CD4-positive, alpha-beta T cell treated with Interleukin-21 for 1 hour (primary cell): ENCODE data around the gene ANKRD63.

Experiments
- DNase-seq: peaks from one replicate; pipeline ENCODE4 v3.0.0-alpha.2; 2020

Gene ANKRD63

GRCh38 chr15:40276927-40277326 is 5.9 kb downstream of the ANKRD63 start:
- no peak for DNase-seq

DNA sequence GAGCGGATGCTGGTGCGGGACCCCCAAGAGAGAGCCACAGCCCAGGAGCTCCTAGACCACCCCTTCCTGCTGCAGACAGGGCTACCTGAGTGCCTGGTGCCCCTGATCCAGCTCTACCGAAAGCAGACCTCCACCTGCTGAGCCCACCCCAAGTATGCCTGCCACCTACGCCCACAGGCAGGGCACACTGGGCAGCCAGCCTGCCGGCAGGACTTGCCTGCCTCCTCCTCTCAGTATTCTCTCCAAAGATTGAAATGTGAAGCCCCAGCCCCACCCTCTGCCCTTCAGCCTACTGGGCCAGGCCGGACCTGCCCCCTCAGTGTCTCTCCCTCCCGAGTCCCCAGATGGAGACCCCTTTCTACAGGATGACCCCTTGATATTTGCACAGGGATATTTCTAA is 6.9 kb downstream of the ANKRD63 start:
- DNase-seq: no peak

- DNase-seq: no peak
Observed at GRCh38 chr15:40275523-40275922, 7.3 kb downstream of the ANKRD63 start.

- peak; percentile 89 for DNase-seq
Observed at GRCh38 chr15:40274350-40275274, 8.3 kb downstream of the ANKRD63 start.

- no peak for DNase-seq
Observed at GRCh38 chr15:40273428-40273827, 9.4 kb downstream of the ANKRD63 start.

- DNase-seq: no peak
Observed at GRCh38 chr15:40272485-40273056, 10.3 kb downstream of the ANKRD63 start.

- DNase-seq: no peak
Observed at GRCh38 chr15:40271685-40272484, 11.0 kb downstream of the ANKRD63 start.

GRCh38 chr15:40270246-40270995 is 12.4 kb downstream of the ANKRD63 start:
- no peak for DNase-seq

DNA sequence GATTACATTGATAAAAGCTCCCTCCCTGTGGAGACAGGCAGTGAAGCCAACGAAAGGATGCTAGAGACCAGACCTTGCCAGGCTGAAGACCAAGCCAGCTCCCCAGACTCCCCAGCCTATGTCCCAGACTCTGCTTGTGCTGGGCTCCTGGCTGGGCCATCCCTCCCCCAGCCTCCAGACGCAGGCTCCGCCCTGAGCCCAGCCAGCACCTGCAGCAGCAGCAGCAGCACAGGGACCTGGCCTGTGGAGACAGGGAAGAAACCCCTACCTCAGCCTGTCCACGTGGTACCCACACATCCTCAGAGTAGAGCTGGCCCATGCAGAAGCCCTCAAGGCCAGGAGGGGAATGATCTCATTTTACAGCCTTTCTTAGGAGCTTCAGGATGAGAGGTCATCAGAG is 13.3 kb downstream of the ANKRD63 start:
- DNase-seq: no peak

DNA sequence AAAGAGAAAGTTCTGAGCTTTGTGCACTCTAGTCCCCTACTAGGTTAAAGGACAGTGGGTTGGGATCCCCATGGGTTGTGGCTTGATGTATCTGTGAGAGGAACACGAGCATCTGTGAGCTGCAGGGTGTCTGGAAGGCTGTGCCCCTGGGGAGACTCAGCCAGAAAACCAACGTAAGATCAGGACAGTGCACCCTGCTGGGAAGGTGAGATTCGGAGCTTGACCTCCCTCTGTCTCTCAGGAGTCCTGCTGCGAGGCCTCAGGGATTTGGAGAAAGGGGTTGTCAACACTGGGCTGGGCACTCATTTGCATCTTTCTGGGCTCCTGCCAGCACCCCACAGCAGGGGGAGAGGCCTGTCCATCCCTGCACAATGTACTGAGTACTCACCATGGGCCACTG is 15.2 kb downstream of the ANKRD63 start:
- DNase-seq: no peak

DNA sequence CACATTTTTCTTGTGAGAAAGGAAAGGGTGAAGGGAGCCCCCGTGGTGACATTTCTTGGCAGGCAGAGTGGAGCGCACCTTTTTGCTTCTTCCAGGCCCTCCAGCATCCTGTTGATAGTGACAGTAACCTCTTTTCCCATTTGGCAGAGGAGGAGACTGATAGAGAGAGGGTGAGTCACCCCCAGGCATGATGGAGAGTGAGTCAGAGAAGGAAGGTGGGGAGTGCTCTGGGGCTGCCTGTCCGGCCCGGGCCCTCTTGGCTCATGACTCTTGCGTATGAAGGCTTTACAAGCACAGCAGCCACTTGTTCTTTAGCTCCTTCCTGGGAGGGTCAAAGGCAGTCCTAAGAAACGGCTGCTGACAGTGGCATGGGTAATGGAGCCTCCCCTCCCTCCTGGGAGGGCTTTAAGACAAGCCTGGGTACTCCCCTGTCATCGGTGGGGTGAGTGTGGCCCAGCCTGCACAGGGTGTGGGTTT is 16.0 kb downstream of the ANKRD63 start:
- DNase-seq: no peak

GRCh38 chr15:40265875-40266274 is 17.0 kb downstream of the ANKRD63 start:
- no peak for DNase-seq

- no peak for DNase-seq
Observed at GRCh38 chr15:40265355-40265754, 17.5 kb downstream of the ANKRD63 start.

DNA sequence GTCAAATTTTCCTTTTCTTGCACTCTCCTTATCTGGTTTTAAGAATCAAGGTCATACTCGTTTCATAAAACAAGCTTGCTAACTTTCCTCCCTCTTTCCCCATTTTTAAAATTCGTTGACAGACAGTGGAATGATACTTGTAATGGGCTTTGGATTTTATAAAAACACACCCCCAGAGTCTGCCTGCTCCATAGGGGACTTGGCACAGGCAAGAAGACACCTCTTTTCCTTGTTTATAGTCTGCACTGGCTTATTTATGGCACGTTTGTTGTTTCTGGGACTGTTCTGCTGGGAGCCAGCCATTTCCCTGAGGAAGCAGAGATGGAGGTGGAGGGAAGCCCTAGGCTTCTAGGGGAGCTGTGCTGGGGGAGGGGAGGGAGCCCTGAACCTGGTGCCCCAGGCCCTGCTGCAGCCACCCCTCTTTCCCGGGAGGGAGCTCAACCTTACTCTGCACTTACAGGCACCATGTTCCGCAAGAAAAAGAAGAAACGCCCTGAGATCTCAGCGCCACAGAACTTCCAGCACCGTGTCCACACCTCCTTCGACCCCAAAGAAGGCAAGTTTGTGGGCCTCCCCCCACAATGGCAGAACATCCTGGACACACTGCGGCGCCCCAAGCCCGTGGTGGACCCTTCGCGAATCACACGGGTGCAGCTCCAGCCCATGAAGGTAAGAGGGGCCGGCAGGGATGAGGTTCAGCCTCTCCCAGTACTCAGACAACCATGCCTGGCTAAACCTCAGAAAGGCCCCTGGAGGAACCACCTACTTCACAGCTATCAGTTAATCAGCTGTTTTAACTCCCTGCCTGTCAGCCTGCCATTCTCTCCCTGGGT is 18.3 kb downstream of the ANKRD63 start:
- no peak for DNase-seq

DNA sequence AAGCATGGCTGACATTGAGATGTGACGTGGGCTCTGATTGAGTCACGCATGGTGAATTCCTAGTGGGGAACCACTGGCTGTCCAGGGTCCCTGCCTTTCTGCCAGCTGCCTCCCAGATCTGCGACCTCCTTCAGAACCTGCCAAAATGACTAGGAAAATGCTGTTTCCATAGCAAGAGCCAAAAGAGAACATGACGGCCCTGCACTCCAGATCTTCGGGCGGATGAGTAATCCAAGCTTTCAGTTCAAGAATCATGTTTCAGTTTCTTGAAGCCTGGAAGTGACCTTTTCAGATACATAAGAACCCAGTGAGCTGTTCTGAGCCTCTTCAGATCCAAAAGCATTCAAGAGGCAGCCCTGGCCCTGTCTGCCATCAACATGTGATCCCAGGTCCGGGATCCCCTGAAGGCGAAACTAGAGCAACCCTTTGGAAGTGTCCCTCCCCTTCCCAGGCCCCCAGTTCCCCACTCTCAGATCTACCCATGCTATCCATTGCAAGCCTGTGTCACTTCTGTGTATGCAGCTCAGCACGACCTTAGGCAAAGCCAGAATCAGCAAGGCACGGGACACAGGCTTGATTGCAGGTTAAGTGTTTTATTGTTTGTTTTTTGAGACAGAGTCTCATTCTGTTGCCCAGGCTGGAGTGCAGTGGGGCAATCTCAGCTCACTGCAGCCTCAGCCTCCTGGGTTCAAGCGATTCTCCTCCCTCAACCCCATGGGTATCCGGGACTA is 19.7 kb downstream of the ANKRD63 start:
- DNase-seq: no peak

GRCh38 chr15:40259021-40259420 is 23.8 kb downstream of the ANKRD63 start:
- DNase-seq: no peak

DNA sequence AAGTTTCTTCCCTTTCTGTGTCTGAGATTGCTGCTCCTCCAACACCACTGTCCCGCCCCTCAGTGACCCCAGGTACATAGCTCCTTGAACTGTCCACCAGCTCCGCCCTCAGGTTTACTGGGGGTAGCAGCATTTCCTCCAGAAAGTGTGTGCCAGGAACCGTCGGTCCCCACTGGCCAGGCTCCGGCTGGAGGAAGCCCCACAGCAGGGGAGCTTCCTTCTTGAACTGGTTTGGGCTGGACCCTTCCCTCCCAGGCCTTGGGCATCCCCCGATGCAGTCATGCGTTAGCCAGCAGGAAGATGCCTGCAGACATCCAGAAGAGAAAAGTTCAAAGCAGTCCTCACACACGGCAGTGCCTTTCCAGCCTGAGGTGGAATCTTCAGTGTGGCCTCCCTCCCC is 24.3 kb downstream of the ANKRD63 start:
- DNase-seq: no peak

DNA sequence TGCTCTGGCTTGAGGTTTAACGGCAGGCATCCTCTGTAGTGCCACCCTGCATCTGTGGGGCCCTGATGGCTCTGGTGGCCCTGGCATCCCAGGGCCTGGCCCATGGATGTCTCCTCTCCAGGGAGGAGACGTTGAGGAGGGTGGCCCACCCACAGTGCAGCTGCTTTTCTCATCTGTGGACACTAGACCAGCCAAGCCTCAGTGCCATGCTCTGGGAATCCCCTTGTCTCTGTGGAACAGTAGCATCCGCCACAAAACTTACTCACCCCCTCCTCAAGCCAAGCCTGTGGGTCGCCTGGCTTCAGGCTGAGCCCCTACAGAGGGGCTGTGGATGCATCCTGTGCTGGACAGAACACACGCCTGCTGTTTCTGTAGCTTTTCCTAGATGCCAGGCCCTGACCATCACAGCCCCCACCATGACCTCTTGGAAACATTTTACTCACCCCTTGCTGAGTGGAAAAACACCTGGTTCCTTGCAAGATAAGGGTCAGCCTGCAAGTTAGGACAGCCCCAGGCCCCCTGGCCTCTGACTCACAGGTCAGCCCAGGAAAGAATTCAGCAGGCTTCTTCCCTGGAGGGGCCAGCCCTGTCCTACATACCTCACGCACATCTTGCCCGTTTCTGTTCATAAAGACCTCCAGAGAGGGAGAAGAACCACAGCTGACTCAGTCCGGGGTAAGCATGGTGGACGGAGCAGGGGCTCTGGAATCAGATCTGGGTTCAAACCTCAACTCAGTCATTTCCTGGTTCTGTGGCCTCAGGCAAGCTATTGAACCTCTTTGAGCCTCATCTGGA is 25.0 kb downstream of the ANKRD63 start:
- DNase-seq: no peak

DNA sequence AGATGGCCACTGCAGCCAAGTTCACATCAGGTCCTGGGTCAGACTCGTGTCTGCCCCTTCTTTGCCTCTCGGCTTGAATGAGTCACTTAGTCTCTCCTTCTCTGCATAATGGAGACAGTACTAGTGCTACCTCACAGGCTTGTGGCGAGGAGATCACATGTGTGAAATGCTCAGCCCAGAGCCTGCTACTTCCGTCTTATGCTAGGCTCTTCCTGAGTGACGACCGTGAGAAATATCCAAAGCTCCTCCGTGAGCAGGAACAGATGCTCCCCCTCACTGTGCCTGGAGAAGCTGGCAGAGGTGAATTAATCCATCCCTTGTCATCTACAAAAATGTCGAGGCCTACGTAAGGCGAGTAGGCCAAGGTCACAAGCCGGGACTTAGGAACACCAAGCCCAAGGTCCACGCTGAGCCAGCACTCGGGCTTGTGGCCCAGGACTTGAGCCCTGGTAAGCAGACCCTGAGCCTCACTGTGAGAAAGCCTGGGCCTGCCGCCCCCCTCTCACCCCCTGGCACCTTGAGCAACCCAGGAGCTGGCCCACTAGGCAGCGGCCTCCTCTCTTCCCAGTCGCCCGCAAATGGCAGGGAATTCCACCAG is 26.1 kb downstream of the ANKRD63 start:
- peak; percentile 49 for DNase-seq

DNA sequence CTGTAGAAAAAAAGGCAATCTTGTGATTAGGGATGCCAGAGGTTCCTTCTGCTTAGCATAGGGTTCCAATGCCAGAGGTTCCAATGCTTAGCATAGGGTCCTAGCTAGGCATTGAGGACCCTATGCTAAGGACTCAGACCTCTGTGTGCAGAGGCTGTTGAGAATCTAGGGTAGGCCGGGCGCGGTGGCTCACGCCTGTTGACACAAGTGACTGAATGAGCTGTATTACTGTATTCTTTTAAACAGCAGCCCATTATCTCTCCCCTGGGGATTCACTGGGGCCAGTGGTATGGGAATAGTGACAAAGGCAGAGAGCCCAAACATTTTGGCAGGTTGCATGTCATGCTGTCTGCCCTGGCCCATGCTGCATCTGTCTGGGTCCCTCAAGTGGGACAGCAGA is 27.8 kb downstream of the ANKRD63 start:
- DNase-seq: no peak
